Stimulated activated CD8-positive, alpha-beta memory T cell treated with anti-CD3 and anti-CD28 coated beads, Interleukin-15, amount 100 ng/mL, for 1 hour (primary cell): ENCODE data around the gene SKI.
A peak's percentile ranks its signal among the peaks of the same experiment; 100 is the strongest.

Source experiments
- DNase-seq: peaks from one replicate; pipeline ENCODE4 v3.0.0-alpha.2; 2020; ENCODE audit warnings: low read depth

SKI gene

DNA sequence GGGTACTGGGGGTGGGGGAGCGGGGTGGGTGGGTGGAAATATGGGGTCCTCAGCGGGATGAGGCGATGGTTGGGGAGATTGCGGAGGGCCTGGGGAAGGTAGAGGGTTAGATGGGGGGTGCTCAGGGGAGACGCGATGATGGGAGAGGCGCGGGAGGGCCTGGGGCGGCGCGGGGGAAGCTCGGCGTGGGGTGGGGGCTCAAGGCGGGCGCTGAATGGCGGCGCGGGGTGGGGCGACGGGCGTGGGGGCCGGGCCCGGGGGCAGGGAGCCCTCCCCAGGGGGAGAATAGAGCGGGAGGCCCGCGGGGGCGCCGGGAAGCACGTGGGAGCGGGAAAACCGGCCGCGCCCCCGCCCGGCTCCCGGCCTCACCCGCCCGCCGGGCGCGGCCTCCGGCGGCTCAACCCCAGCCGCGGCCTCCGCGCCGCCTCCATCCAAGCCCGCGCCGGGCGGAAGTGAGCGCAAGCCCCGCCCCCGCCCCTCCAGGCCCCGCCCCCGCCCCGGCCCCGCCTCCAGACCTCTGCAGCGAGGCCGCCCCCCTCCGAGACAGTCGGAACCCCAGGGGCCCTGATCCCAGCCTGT lies 33.7 kb upstream of the SKI start, which contains the start of gene FAAP20:
Gene FAAP20 (minus strand): TSS at position 454 of the 579 bp plus-strand sequence. CDS start 23 bp downstream, at position 431.
- DNase-seq = no peak

DNA sequence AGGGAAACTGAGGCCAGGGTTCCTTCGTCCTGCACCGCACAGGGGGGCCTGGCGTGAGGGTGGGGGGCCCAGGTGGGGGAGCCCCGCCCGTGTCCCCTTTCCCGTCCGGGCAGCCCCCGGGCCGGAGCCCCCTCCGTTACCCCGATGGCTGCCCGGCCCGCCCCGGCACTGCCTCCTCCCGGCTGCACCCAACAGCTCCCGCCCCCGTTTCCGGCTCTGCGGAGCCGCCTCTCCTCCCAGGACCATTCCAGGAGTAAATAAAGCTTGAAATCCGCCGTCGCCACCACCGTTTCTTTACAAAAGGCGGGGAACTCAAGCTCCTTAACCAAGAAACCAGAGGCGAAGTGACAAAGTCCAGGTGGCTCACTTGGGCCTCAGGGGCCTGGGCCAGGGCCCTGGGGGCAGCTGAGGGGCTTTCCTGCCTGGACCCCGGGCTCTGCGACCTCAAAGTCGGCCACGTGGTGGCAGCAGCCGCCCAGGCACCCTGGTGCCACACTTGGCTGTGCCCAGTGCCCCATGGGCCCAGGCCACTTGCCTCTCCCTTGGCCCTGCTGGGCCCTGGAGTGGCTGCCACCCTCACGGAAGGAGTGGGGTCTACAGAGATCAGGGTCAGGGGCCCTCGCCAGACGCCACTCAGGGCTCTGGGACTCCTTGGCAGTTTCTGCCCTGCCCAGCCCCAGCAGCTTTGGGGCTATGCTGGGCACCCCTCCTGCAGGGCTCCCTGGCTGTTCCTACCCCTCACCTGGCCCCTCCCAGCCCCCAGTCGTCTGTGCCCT lies 33.0 kb upstream of the SKI start:
- peak; percentile 71 for DNase-seq

DNA sequence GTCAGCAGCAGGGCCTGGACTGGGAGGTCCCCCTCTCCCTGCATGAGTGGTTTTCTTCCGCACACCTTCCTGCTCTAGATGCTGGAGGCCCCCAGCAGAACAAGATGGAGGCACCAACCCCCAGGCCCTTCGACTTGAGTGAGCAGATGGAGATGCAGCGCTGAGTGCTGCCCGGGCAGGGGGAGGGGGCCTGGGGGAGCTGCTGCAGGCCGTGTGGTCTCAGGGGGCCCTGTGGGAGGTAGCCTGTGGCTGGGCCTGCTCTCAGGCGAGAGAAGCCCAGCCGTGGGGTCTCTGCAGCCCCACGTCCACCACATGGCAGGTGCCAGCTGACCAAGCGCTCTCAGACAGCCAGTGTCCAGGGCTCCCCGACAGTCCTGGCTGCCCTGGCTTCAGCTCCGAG lies 32.3 kb upstream of the SKI start:
- no peak for DNase-seq

GRCh38 chr1:2196901-2197638 lies 31.0 kb upstream of the SKI start:
- DNase-seq = no peak

DNA sequence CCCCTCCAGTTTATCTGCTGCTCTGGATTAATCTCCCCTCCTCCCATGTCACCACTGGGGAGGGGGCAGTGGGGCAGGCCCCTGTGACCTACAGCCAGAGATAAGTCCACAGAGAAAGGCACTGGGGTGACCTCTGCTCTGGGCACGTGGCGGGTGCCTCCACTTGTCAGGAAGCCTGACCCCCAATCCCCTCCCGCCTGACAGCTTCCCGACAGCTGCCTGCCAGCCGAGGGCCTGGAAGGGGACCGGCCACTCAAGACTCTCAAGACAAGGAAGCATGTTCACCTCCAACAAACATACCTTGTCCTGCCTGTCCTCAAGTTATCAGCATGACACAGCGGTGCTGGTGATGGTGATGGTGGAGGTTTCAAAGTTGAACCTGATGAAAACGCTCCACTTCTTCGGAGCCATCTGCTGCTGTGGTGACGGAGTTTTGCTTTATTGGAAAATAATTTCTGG lies 30.4 kb upstream of the SKI start:
- no peak for DNase-seq

GRCh38 chr1:2198571-2198970 lies 29.5 kb upstream of the SKI start:
- no peak for DNase-seq

DNA sequence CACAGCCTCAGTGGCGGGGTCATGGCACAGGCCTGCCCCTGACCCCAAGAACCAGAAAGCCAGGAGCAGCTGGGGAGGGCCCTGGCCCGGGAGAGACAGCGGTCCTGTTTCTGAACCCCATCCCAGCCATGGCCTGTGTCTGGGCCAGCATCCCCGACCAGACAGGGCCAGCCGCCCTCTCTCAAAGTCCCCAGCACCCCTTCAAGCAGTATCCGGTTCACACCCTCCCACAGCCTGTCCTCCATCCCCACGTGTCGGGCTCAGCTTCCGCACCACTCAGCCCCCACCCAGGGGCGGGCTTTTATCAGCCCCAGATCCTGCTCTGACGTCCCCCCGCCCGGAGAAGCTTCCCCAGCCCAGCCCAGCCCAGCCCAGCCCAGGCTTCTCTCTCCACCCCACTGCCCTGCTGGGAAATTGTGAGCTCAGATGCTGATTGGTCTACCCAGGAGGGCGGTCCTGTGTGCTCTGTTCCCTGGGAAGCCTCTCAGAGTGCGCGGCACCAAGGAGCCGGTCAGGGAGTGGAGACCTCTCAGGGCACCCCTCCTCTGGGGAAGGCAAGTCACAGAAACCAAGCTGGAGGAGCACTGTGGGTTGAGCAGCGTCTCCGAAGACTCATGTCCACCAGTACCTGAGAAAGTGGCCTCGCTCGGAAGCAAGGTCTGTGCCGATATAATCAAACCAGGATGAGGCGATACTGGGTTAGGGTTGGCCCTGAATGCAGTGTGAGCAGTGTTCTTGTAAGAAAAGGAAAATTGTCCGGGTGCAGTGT lies 28.9 kb upstream of the SKI start:
- peak; percentile 51 for DNase-seq

DNA sequence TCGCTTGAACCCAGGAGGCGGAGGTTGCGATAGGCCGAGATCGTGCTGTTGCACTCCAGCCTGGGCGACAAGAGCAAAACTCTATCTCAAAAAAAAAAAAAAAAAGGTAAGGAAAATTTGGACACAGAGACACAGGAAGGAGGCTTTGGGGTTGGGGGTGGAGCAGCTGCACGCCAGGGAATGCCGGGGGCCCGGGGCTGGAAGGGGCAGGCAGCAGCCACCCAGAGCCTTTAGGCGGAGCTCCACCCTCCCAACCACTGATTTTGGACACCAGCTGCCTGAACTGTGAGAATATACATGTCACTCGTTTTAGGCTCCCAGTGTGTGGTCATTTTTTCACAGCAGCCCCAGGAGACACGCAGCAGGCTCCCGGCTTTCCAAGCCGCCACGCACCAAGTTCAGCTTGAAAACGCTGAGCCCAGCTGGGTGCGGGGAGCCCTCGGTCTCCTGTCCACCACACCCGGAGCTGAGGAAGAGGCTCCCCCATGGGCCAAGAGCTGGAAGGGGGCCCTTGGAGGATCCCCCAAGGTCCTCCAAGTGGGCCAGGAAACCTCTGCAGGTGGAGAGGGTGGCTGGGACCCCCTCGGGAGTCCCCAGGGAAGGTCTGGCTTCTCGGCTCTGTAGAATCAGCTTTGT lies 27.7 kb upstream of the SKI start:
- DNase-seq = no peak

DNA sequence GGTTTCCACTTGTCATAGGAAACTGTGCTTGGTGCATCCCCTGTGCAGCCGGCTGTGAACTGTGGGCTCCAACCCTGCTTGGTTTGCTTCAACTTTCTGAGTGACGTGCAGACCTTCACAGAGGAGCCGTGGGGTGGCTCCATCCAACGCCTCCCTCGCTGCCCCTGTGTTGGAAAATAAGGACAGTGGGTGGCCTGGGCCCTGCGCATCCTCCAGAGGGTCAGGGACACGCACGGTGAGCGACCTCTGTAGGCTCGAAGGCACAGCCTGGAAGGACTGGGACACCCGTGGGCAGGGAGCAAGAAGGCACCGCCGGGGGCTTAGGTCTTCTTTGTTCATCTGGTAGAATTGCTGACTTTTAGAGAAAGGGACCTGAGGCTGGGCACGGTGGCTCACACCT lies 27.1 kb upstream of the SKI start:
- DNase-seq = no peak

GRCh38 chr1:2202008-2202575 lies 26.0 kb upstream of the SKI start:
- DNase-seq = no peak

GRCh38 chr1:2202843-2203601 lies 25.1 kb upstream of the SKI start:
- DNase-seq = no peak

DNA sequence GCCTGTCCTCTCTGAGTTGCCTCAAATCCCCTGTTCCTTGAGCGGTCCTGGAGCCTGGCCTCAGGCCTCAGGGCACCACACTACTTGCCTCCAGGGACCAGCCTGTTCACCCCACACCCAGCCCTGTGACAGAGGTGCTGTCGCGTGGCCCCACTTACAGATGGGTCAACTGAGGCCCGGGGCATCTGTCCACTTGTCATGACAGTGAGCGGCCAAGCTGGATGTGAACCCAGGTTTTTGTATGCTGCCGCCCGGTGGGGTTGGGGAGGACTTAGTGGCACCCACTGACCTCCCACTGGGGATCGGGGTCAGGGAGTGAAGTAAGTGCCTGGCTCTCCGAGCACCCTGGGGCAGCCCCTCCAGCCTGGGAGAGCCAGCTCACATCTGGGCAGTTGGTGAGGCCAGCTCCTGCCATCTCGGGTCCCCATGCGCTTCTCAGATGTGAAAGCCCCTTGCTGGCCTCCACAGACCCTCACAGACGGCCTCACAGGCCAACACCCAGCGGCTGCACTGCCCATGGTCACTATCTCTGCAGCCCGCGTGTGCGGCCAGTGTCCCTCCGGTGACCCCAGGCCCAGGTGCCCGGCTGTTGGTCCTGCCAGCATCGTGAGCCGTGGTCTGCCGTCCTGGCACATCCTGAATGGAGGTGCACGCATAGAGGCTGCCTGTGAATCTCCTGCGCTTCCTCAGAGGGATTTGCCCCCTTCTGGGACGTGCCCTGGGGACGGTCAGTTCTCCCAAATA lies 24.3 kb upstream of the SKI start:
- DNase-seq = no peak

DNA sequence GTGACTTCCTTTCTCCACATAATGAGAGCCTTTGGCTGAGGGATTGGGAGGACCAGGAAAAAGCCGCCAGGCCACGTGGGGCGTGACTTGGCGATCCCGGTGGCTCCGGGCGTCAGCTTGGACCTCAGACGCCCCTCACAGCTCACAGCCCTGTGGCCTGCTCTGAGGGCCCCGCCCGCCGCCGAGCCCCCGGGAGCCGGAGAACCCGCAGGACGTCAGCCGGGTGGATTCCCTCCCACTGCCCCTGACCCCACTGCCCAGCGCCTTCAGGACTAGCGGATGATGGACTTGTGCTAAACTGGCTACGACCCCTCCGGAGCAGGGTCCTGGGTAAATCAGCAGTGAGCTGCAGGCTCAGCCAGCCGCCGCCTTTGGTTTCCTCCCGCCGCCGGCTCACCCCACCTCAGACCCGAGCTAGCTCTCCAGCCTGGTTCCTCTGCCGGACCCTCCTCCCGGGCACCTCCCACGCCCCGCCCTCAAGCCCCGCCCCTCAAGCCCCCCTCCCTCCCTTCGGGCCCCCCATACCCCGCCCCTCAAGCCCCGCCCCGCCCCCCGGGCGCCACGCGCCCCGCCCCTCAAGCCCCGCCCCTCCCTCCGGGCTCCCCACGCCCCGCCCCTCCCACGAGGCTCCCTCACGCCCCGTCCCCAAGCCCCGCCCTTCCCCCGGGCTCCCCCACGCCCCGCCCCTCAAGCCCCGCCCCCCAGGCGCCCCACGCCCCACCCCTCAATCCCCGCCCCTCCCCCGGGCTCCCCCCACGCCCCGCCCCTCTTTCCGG lies 23.5 kb upstream of the SKI start:
- no peak for DNase-seq

- peak; percentile 90 for DNase-seq
These were observed 22.7 kb upstream of the SKI start for GRCh38 chr1:2205191-2205952.

DNA sequence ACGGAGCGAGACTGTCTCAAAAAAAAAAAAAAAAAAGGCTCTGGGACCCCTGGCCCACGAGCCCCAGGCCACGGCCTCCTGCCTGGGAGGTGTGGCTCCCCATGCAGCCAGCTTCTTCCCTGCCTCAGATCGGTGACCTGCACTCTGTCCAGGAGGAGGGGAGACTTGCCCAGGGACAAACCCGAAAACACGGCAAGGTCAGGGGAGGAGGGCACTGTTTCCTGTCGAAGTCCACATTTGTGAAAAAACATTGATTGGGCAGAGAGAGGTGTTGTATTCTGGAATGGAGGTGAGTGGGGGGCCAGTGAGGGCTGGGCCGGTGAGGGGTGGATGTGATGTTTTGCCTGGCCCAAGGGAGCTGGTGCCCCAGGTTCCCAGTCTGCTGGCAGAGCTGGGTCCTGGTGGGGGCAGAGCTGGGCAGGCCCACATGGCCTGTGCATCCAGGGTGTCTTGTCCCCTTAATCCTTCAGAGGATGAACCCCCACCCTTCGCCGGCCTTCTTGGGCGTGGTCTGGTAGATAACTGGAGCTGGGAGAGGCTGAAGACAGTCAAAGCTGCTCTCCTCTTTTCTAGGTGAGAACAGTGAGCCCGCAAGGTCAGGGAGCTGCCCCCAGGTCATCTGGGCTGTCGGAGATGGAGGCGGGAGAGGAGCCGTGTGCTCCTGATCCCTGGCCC lies 21.2 kb upstream of the SKI start:
- no peak for DNase-seq

GRCh38 chr1:2208309-2209239 lies 19.5 kb upstream of the SKI start:
- DNase-seq = no peak
